Left lung (tissue), 10 donors: ENCODE data around the gene AHRR. TPM values are rescaled to one million over a fixed set of nuclear protein-coding genes. Genes with fewer than 3 reads are reported as not detected.

Source experiments
- ATAC-seq: fragments of 200-7000 bp; cut with Tn5 transposase; one replicate; pipeline ENCODE4 v1.9.1; 2020; ENCODE audit warnings: moderate library complexity
- DNase-seq, 4 donors: peaks; one replicate each; pipeline ENCODE4 v3.0.0-alpha.2; 2013 to 2020
- H3K27ac ChIP-seq, 2 donors: fragments of 200-600 bp; sonication (generic) in 1 of 2; one replicate each; pipeline versions ENCODE4 v1.5.0 to v1.8.0; 2020 to 2021
- H3K27me3 ChIP-seq, 2 donors: fragments of 200-600 bp; sonication (generic) in 1 of 2; one replicate each; pipeline versions ENCODE4 v1.5.0 to v1.8.0; 2020 to 2021
- H3K36me3 ChIP-seq, 2 donors: fragments of 200-600 bp; sonication (generic) in 1 of 2; one replicate each; pipeline versions ENCODE4 v1.5.0 to v1.8.0; 2020 to 2021
- H3K4me1 ChIP-seq, 2 donors: fragments of 200-600 bp; one replicate each; pipeline ENCODE4 v1.8.0; 2021
- H3K4me3 ChIP-seq, 2 donors: fragments of 200-600 bp; sonication (generic) in 1 of 2; one replicate each; pipeline versions ENCODE4 v1.5.0 to v1.8.0; 2020 to 2021; ENCODE audit warnings: mild to moderate bottlenecking in 1 of 2
- H3K9me3 ChIP-seq, 2 donors: fragments of 200-600 bp; sonication (generic) in 1 of 2; one replicate each; pipeline versions ENCODE4 v1.5.0 to v1.8.0; 2020 to 2021
- intact Hi-C, 2 donors: fragments of 100-400 bp; cut with DNase I; formaldehyde crosslinking; loops; one replicate each; pipeline versions ENCODE4 v1.11.2 to v1.14.2; 2022
- polyA plus RNA-seq, 6 donors: library from polyadenylated mRNA; unstranded; fragments of 120-200 nt; gene quantifications; one replicate each; pipeline ENCODE4 v1.2.1, GENCODE V29; 2013; ENCODE audit not compliant: insufficient read length in 6 of 6
- total RNA-seq, 2 donors: library from RNA; stranded (reverse); fragmentation: NEBNext Ultra II Directional; extraction: Animal tissue kit (Norgen Biotek cat#: 25700); gene quantifications; one replicate each; pipeline ENCODE4 v1.2.1, GENCODE V29; 2021
- TF ChIP-seq, protein P1 (sequence below), 2 donors: fragments of 200-600 bp; sonication (generic) in 1 of 2; IDR thresholded peaks; one replicate each; pipeline versions ENCODE4 v1.5.0 to v1.8.0; 2021; ENCODE audit warnings: antibody characterized with exemption in 2 of 2
- donor health status: DM: no; HTN: yes; CAD: no.
- donor health status: DM: no; HTN: no; CAD: no.

The AHRR gene
- total and polyA plus RNA-seq, 8 donors: 0.32 to 8.4 (median 4.7) TPM

DNA sequence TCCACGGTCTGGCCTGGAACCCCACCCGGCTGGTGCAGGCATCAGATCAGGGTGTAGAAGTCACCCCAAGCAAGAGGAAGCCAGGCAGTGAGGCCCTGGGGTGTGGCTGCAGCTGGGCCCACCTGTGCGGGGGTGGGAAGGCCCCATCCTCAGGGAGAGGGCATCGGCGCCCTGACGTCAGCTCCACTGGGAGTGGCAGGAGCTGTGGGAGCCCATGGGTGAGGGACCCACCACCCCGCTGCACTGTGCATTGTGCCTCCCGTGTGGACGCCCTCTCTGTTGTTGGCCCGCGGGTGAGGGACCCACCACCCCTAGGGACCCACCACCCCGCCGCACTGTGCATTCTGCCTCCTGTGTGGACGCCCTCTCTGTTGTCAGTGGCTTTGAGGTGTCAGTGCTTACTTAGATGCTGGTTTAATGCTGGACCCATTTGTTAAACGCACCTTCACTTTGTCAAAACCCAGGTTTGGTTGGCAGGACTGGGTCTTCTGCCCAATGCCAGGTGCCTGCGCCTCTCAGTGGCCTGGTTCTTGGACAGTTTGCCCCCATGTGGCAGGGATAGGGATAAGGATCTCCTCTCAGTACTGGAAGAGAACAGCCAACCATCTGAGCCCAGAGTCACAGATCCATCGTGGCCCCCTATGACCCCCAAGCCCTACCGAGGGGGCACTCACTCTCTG, 114.6 kb downstream of the AHRR start:
- no peak overlapping the region for H3K4me3 ChIP-seq
- H3K27me3 ChIP-seq: no peaks in the 10 kb centered on the region
- peak in 1 of 4 donors; percentile 20 for DNase-seq
- H3K4me1 ChIP-seq: no peaks in the 10 kb centered on the region
- no peak overlapping the region for H3K27ac ChIP-seq
- intact Hi-C loops: no loop called here
- H3K36me3 ChIP-seq: no peaks in the 10 kb centered on the region
- H3K9me3 ChIP-seq: no peaks in the 10 kb centered on the region
- TF ChIP-seq, protein P1, sequence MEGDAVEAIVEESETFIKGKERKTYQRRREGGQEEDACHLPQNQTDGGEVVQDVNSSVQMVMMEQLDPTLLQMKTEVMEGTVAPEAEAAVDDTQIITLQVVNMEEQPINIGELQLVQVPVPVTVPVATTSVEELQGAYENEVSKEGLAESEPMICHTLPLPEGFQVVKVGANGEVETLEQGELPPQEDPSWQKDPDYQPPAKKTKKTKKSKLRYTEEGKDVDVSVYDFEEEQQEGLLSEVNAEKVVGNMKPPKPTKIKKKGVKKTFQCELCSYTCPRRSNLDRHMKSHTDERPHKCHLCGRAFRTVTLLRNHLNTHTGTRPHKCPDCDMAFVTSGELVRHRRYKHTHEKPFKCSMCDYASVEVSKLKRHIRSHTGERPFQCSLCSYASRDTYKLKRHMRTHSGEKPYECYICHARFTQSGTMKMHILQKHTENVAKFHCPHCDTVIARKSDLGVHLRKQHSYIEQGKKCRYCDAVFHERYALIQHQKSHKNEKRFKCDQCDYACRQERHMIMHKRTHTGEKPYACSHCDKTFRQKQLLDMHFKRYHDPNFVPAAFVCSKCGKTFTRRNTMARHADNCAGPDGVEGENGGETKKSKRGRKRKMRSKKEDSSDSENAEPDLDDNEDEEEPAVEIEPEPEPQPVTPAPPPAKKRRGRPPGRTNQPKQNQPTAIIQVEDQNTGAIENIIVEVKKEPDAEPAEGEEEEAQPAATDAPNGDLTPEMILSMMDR (IDR thresholded peaks at IDR 0.05): peak in 1 of 2 donors; percentile 18
- no peak for ATAC-seq

DNA sequence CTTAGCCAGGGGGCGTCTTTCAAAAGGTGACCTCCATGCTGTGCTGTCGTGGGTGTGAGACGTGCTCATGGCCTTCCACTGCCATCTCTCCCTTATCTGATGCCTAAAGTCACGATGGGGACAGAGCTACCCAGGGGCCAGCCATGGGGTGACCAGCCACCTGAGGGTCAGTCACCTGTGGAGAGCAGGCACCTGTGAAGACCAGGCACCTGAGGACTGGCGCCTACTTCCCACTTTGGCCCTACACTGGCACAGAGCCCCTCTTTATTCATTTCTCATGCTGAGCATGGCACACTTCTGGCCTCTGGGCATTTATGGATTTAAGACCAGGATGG, 115.1 kb downstream of the AHRR start:
- intact Hi-C loops: no loop called here
- no peak for DNase-seq
- H3K27me3 ChIP-seq: no peaks in the 10 kb centered on the region

DNA sequence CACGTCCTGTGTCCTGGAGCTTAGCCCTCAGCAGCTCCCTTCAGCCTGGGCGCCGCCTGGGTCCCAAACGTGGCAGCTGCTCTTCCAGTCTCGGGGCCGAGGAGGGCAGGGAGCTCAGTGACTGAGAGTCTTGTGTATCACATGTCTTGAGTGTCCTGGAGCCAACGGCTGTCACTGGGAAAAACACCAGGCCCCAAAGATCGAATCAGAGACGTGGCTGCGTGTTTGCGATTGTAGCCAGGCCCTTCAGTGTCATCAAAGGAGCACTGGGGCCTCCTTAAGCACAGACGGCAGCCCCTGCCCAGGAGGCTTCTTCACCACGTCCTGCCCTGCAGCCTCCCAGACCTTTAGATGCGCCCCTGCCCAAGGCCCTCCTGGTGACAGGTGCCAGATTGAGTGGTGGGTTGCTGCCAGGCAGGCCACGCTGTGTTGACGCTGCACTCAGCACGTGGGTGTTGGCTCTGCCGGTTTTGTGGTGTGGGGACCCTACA, 115.8 kb downstream of the AHRR start:
- H3K4me1 ChIP-seq: peaks cover 0 to 8% of the 10 kb centered on the region in 2 donors
- no peak for DNase-seq
- intact Hi-C loops: no loop called here
- no peaks in the 10 kb centered on the region for H3K27me3 ChIP-seq
- H3K4me3 ChIP-seq: no peak overlapping the region
- TF ChIP-seq, protein P1 (IDR thresholded peaks at IDR 0.05): no peak
- ATAC-seq: no peak
- H3K9me3 ChIP-seq: no peaks in the 10 kb centered on the region
- H3K27ac ChIP-seq: no peak overlapping the region
- no peaks in the 10 kb centered on the region for H3K36me3 ChIP-seq

More for the DNA sequence above, 115.1 kb downstream of the AHRR start:
- no peaks in the 10 kb centered on the region for H3K9me3 ChIP-seq
- TF ChIP-seq, protein P1 (IDR thresholded peaks at IDR 0.05): no peak
- no peaks in the 10 kb centered on the region for H3K36me3 ChIP-seq
- H3K4me1 ChIP-seq: peaks cover 0 to under 1% of the 10 kb centered on the region in 2 donors
- H3K4me3 ChIP-seq: no peak overlapping the region
- H3K27ac ChIP-seq: no peak overlapping the region
- ATAC-seq: no peak

DNA sequence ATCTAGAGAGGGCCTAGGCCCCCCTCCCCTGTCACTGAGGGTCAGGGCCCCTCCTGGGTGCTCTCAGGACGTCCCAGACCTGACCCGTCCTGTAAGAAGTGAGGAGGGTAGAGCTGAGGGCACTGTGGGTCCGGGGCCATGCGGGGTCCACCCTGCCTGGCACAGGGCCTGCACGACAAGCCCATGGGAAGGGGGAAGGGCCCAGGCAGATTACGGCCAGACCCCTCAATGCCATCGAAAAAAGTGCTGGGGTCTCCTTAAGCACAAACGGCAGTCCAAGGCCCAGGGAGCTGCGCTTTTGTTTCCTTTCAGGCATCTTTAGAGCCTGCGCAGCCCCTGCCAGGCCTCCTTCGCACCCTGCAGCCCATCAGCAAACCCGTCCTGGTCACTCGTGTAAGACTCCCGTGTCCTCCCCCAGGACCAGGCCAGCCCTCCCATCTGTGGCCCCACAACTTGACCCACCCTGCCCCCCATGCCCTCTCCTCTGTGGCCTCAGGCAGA, 117.0 kb downstream of the AHRR start:
- Histone ChIP-seq H3K27me3 (no peaks in the 10 kb centered on the region), H3K9me3 (no peaks in the 10 kb centered on the region), H3K4me1 (peaks cover 0 to 10% of the 10 kb centered on the region in 2 donors), H3K36me3 (no peaks in the 10 kb centered on the region), H3K27ac (no peak overlapping the region), H3K4me3 (no peak overlapping the region)
- DNase-seq (no peak), ATAC-seq (no peak)
- intact Hi-C loops: no loop called here
- TF ChIP-seq, protein P1 (IDR thresholded peaks at IDR 0.05): no peak

DNA sequence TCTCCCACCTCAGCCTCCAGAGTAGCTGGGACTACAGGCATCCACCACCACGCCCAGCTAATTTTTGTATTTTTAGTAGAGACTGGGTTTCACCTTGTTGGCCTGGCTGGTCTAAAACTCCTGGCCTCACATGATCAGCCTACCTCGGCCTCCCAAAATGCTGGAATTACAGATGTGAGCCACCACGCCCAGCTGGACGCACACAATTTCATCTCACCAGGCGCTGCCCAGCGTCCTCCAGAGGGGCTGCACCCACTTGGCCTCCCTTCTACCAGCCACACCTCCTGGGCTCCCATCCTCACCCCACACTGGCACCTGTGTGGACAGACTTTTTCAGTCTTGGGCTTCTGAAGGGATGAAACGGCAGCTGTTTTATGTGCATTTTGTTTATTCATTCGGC, 117.7 kb downstream of the AHRR start:
- Histone ChIP-seq H3K9me3 (no peaks in the 10 kb centered on the region), H3K27me3 (no peaks in the 10 kb centered on the region), H3K4me1 (peaks cover 0 to 17% of the 10 kb centered on the region in 2 donors), H3K36me3 (no peaks in the 10 kb centered on the region), H3K4me3 (no peak overlapping the region), H3K27ac (no peak overlapping the region)
- TF ChIP-seq, protein P1 (IDR thresholded peaks at IDR 0.05): no peak
- intact Hi-C loops: no loop called here
- DNase-seq (no peak), ATAC-seq (no peak)
